Measurements from ENCODE around the gene AQP3. TPM values are rescaled to one million over a fixed set of nuclear protein-coding genes. Genes with fewer than 3 reads are reported as not detected.

The AQP3 gene
- total RNA-seq, 3 donors from 2014 or later = 2.6 to 8.3 (median 3.9) TPM

- intact Hi-C loops (cut with DNase I, micrococcal nuclease) = no loop called here
- ATAC-seq (no peak), DNase-seq (no peak)
- Histone ChIP-seq H3K4me1 (ENCODE audit: low read depth) (no peaks in the 10 kb centered on the region), H3K4me3 (no peak overlapping the region), H3K9me3 (no peaks in the 10 kb centered on the region), H3K36me3 (ENCODE audit: low read depth) (no peaks in the 10 kb centered on the region)
- no peak for TF ChIP-seq CTCF (IDR thresholded peaks at IDR 0.05)
Measured at GRCh38 chr9:33437898-33438297, 9.5 kb downstream of the AQP3 start.

GRCh38 chr9:33437205-33437604 is 10.2 kb downstream of the AQP3 start:
- no peak for ATAC-seq
- no peak overlapping the region for H3K4me3 ChIP-seq
- intact Hi-C loops (cut with DNase I, micrococcal nuclease) = no loop called here

GRCh38 chr9:33436445-33436844 is 10.9 kb downstream of the AQP3 start:
- TF ChIP-seq CTCF (IDR thresholded peaks at IDR 0.05) = no peak
- intact Hi-C loops (cut with DNase I, micrococcal nuclease) = no loop called here
- ATAC-seq (no peak), DNase-seq (no peak)
- Histone ChIP-seq H3K36me3 (ENCODE audit: low read depth) (no peaks in the 10 kb centered on the region), H3K4me3 (no peak overlapping the region), H3K4me1 (ENCODE audit: low read depth) (no peaks in the 10 kb centered on the region), H3K9me3 (no peaks in the 10 kb centered on the region)

More at GRCh38 chr9:33437205-33437604, 10.2 kb downstream of the AQP3 start:
- Histone ChIP-seq H3K36me3 (ENCODE audit: low read depth) (no peaks in the 10 kb centered on the region), H3K9me3 (no peaks in the 10 kb centered on the region), H3K4me1 (ENCODE audit: low read depth) (no peaks in the 10 kb centered on the region)
- TF ChIP-seq CTCF (IDR thresholded peaks at IDR 0.05) = no peak
- no peak for DNase-seq

GRCh38 chr9:33435821-33436277 is 11.5 kb downstream of the AQP3 start:
- Histone ChIP-seq H3K9me3 (no peaks in the 10 kb centered on the region), H3K4me1 (ENCODE audit: low read depth) (no peaks in the 10 kb centered on the region), H3K4me3 (no peak overlapping the region), H3K36me3 (ENCODE audit: low read depth) (no peaks in the 10 kb centered on the region)
- no peak for TF ChIP-seq CTCF (IDR thresholded peaks at IDR 0.05)
- ATAC-seq = no peak
- no peak for DNase-seq
- intact Hi-C loops (cut with DNase I, micrococcal nuclease) = no loop called here

- ATAC-seq (no peak), DNase-seq (no peak)
- no peak for TF ChIP-seq CTCF (IDR thresholded peaks at IDR 0.05)
- no peak overlapping the region for H3K4me3 ChIP-seq
- no peaks in the 10 kb centered on the region for H3K4me1 ChIP-seq (ENCODE audit: low read depth)
- intact Hi-C loops (cut with DNase I, micrococcal nuclease) = no loop called here
- H3K36me3 ChIP-seq (ENCODE audit: low read depth) = no peaks in the 10 kb centered on the region
- H3K9me3 ChIP-seq = no peaks in the 10 kb centered on the region
Measured at GRCh38 chr9:33434317-33435105, 12.9 kb downstream of the AQP3 start.

All from mucosa of descending colon (tissue), 3 donors.